ENCODE measurements around the gene AJAP1.
"Not testable (repeated sequence)": the region's sequence is repeated elsewhere in the genome, so short reads cannot be mapped to it uniquely, and the experiment has no call there.

The AJAP1 gene

GRCh38 chr1:4653796-4654725 lies at the start of gene AJAP1:
AJAP1 (plus strand) TSS chr1:4654609; CDS start chr1:4655426, 817 bp downstream.
- DNase-seq = no peak

GRCh38 chr1:4605158-4605557 lies 49.3 kb upstream of the AJAP1 start:
- no peak for DNase-seq

- no peak for DNase-seq
Observed at GRCh38 chr1:4611563-4612341, 42.7 kb upstream of the AJAP1 start.

GRCh38 chr1:4612991-4613390 lies 41.4 kb upstream of the AJAP1 start:
- DNase-seq = no peak

GRCh38 chr1:4613606-4614370 lies 40.6 kb upstream of the AJAP1 start:
- DNase-seq = no peak

GRCh38 chr1:4614371-4615137 lies 39.9 kb upstream of the AJAP1 start:
- no peak for DNase-seq

- DNase-seq = no peak
Observed at GRCh38 chr1:4615138-4615470, 39.3 kb upstream of the AJAP1 start.

- no peak for DNase-seq
Observed at GRCh38 chr1:4615501-4615900, 38.9 kb upstream of the AJAP1 start.

- no peak for DNase-seq
Observed at GRCh38 chr1:4616831-4617465, 37.5 kb upstream of the AJAP1 start.

GRCh38 chr1:4617506-4617905 lies 36.9 kb upstream of the AJAP1 start:
- no peak for DNase-seq

- DNase-seq = not testable (repeated sequence)
Observed at GRCh38 chr1:4618827-4619226, 35.6 kb upstream of the AJAP1 start.

- no peak for DNase-seq
Observed at GRCh38 chr1:4621646-4622045, 32.8 kb upstream of the AJAP1 start.

- DNase-seq = no peak
Observed at GRCh38 chr1:4622821-4623220, 31.6 kb upstream of the AJAP1 start.

GRCh38 chr1:4624141-4624715 lies 30.2 kb upstream of the AJAP1 start:
- no peak for DNase-seq

- no peak for DNase-seq
Observed at GRCh38 chr1:4624801-4625200, 29.6 kb upstream of the AJAP1 start.

- DNase-seq = no peak
Observed at GRCh38 chr1:4626061-4626460, 28.3 kb upstream of the AJAP1 start.

GRCh38 chr1:4626560-4627319 lies 27.7 kb upstream of the AJAP1 start:
- no peak for DNase-seq

- DNase-seq = no peak
Observed at GRCh38 chr1:4627353-4627752, 27.1 kb upstream of the AJAP1 start.

- DNase-seq = no peak
Observed at GRCh38 chr1:4628992-4629391, 25.4 kb upstream of the AJAP1 start.

- DNase-seq = no peak
Observed at GRCh38 chr1:4630561-4630960, 23.8 kb upstream of the AJAP1 start.

- DNase-seq = no peak
Observed at GRCh38 chr1:4631321-4631720, 23.1 kb upstream of the AJAP1 start.
